Ramos (cell line): Measurements from ENCODE around the gene ZNF383.
"Not testable (repeated sequence)": the region's sequence is repeated elsewhere in the genome, so short reads cannot be mapped to it uniquely, and the experiment has no call there.

Experiments used
- in situ Hi-C: fragments of 300-500 bp; cut with MboI; formaldehyde crosslinking; loops from one replicate; pipeline ENCODE4 v1.14.3; 2022; ENCODE audit warnings: low sequenced_read_pairs; ENCODE audit not compliant: unreplicated experiment

ZNF383 gene

GRCh38 chr19:37217775-37218591, at the start of gene ZNF383:
ZNF383 (plus strand) TSS chr19:37218214; CDS start chr19:37230454, 12,240 bp downstream.
- in situ Hi-C loops = no loop called here

GRCh38 chr19:37172368-37173366, 45.3 kb upstream of the ZNF383 start, which contains the start of gene ZNF585A:
ZNF585A (minus strand) TSS chr19:37172695; CDS start chr19:37169910, 2,785 bp downstream.
- in situ Hi-C loops = no loop called here

- in situ Hi-C loops = not testable (repeated sequence)
Measured at GRCh38 chr19:37186071-37186470, 31.9 kb upstream of the ZNF383 start.

GRCh38 chr19:37195248-37195647, 22.8 kb upstream of the ZNF383 start:
- in situ Hi-C loops = not testable (repeated sequence)

- in situ Hi-C loops = not testable (repeated sequence)
Measured at GRCh38 chr19:37197115-37197514, 20.9 kb upstream of the ZNF383 start.

GRCh38 chr19:37197768-37198167, 20.2 kb upstream of the ZNF383 start:
- in situ Hi-C loops = no loop called here

GRCh38 chr19:37217480-37217774, 587 bp upstream of the ZNF383 start:
- in situ Hi-C loops = no loop called here

GRCh38 chr19:37218592-37218935, 550 bp downstream of the ZNF383 start:
- in situ Hi-C loops = no loop called here

- in situ Hi-C loops = no loop called here
Measured at GRCh38 chr19:37220383-37220782, 2.4 kb downstream of the ZNF383 start.

GRCh38 chr19:37221136-37221535, 3.1 kb downstream of the ZNF383 start:
- in situ Hi-C loops = no loop called here

GRCh38 chr19:37226248-37226647, 8.2 kb downstream of the ZNF383 start:
- in situ Hi-C loops = no loop called here

- in situ Hi-C loops = no loop called here
Measured at GRCh38 chr19:37227996-37228395, 10.0 kb downstream of the ZNF383 start.

- in situ Hi-C loops = no loop called here
Measured at GRCh38 chr19:37243206-37243632, 25.2 kb downstream of the ZNF383 start.

- in situ Hi-C loops = no loop called here
Measured at GRCh38 chr19:37251308-37252229, 33.6 kb downstream of the ZNF383 start.

- in situ Hi-C loops = not testable (repeated sequence)
Measured at GRCh38 chr19:37263028-37263427, 45.0 kb downstream of the ZNF383 start.

GRCh38 chr19:37267005-37267404, 49.0 kb downstream of the ZNF383 start:
- in situ Hi-C loops = not testable (repeated sequence)

GRCh38 chr19:37267755-37268154, 49.7 kb downstream of the ZNF383 start:
- in situ Hi-C loops = not testable (repeated sequence)

- in situ Hi-C loops = not testable (repeated sequence)
Measured at GRCh38 chr19:37280656-37281055, 62.6 kb downstream of the ZNF383 start.

- in situ Hi-C loops = not testable (repeated sequence)
Measured at GRCh38 chr19:37284020-37284419, 66.0 kb downstream of the ZNF383 start.

GRCh38 chr19:37289229-37289628, 71.2 kb downstream of the ZNF383 start:
- in situ Hi-C loops = not testable (repeated sequence)
